Breast epithelium (tissue), 3 donors: ENCODE data around the gene TRANK1.

Experiments used
- POLR2A ChIP-seq: fragments of 450-650 bp; IDR thresholded peaks from one replicate; pipeline ENCODE4 v1.6.1; 2016; ENCODE audit warnings: antibody characterized with exemption, mild to moderate bottlenecking, moderate library complexity
- POLR2AphosphoS5 ChIP-seq, 3 donors: sonication (generic); formaldehyde crosslinking; IDR thresholded peaks; one replicate each; pipeline ENCODE4 v1.6.1; 2017; ENCODE audit warnings: antibody characterized with exemption in 3 of 3
- TF ChIP-seq, protein P1 (sequence below), 3 donors: fragments of 450-650 bp; IDR thresholded peaks; one replicate each; pipeline ENCODE4 v1.5.1; 2016 to 2017; ENCODE audit warnings: antibody characterized with exemption in 3 of 3, mild to moderate bottlenecking in 3 of 3, moderate library complexity in 3 of 3

DNA sequence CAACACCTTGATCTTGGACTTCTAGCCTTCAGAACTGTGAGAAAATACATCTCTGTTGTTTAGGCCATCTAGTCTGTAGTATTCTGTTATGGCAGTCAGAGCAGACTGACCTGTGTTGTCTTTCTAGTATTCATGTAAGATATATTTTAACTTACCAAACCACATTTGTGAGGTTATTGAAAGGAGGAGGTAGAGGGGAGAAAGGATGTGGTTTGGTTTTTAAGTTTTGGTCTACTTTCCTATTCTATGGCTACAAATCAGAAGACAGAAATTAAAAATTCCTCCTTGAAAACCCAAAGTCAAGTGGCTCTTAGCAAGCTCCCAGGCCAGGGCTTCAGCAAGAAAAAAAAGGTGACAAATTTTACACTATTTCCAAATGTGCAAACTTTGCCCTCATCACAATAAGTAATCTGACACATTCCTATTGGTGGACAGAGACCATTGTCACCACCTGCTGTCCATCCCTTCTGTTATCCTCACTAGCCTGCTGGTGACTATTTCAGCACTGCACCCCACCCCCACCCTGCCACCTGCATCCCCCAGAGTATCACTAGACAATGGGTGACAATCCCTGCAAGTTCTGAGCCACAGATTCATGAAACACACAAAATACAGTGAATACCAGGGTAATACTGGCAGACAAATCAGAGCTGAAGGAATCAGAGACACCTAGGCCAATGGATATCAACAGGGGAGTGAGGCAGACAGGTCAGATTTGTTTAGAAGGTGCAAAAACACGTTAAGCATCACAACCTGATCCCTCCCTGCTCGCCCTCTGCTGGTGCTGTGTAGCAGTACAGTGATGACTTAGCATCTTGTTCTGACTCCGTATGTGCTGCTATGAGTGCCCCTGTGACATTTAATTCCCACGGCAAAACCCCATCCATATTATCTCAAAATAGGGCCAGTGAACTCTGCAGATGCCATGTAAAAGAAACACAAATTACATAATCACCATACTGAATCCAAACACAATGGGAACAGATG lies 101.5 kb downstream of the TRANK1 start:
- no peak for TF ChIP-seq POLR2A
- TF ChIP-seq POLR2AphosphoS5 (IDR thresholded peaks at IDR 0.05) = no peak
- TF ChIP-seq, protein P1, sequence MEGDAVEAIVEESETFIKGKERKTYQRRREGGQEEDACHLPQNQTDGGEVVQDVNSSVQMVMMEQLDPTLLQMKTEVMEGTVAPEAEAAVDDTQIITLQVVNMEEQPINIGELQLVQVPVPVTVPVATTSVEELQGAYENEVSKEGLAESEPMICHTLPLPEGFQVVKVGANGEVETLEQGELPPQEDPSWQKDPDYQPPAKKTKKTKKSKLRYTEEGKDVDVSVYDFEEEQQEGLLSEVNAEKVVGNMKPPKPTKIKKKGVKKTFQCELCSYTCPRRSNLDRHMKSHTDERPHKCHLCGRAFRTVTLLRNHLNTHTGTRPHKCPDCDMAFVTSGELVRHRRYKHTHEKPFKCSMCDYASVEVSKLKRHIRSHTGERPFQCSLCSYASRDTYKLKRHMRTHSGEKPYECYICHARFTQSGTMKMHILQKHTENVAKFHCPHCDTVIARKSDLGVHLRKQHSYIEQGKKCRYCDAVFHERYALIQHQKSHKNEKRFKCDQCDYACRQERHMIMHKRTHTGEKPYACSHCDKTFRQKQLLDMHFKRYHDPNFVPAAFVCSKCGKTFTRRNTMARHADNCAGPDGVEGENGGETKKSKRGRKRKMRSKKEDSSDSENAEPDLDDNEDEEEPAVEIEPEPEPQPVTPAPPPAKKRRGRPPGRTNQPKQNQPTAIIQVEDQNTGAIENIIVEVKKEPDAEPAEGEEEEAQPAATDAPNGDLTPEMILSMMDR (IDR thresholded peaks at IDR 0.05) = no peak
